Fibroblast of the aortic adventitia (primary cell): ENCODE data around the gene SF3B5. TPM values are rescaled to one million over a fixed set of nuclear protein-coding genes. Genes with fewer than 3 reads are reported as not detected.

Experiments used
- DNase-seq: peaks from one replicate; pipeline ENCODE4 v3.0.0-alpha.2; 2010; ENCODE audit warnings: low read depth
- H3K4me3 ChIP-seq: 2 replicates; pipeline ENCODE4 v1.5.1; 2011; ENCODE audit warnings: low read depth, mild to moderate bottlenecking, control low read depth, low read length, moderate library complexity
- CTCF ChIP-seq: IDR thresholded peaks from 2 replicates; pipeline ENCODE4 v1.5.1; 2011; ENCODE audit warnings: mild to moderate bottlenecking, low read length, control low read depth, inconsistent platforms; ENCODE audit not compliant: insufficient read depth
- total RNA-seq: library from RNA; depleted of rRNA; stranded (reverse); fragments of >200 nt; gene quantifications from 2 replicates; pipeline ENCODE4 v1.2.3, GENCODE V29; 2012; ENCODE audit warnings: low replicate concordance

SF3B5 gene
- total RNA-seq, 1 donor = 115 TPM

- H3K4me3 ChIP-seq = no peak overlapping the region
- no peak for TF ChIP-seq CTCF
- DNase-seq = no peak
Observed at GRCh38 chr6:144077871-144078270, 17.5 kb downstream of the SF3B5 start.

GRCh38 chr6:144075875-144076274 lies 19.5 kb downstream of the SF3B5 start:
- no peak for DNase-seq
- no peak for TF ChIP-seq CTCF
- H3K4me3 ChIP-seq = no peak overlapping the region

GRCh38 chr6:144075187-144075586 lies 20.2 kb downstream of the SF3B5 start:
- no peak for TF ChIP-seq CTCF

GRCh38 chr6:144073024-144073423 lies 22.3 kb downstream of the SF3B5 start:
- TF ChIP-seq CTCF = no peak
- no peak overlapping the region for H3K4me3 ChIP-seq
- no peak for DNase-seq

More at GRCh38 chr6:144075187-144075586, 20.2 kb downstream of the SF3B5 start:
- H3K4me3 ChIP-seq = no peak overlapping the region
- DNase-seq = no peak

- H3K4me3 ChIP-seq = no peak overlapping the region
- no peak for TF ChIP-seq CTCF
- DNase-seq = no peak
Observed at GRCh38 chr6:144069506-144069905, 25.9 kb downstream of the SF3B5 start.

GRCh38 chr6:144068794-144069193 lies 26.6 kb downstream of the SF3B5 start:
- no peak overlapping the region for H3K4me3 ChIP-seq
- DNase-seq = no peak
- no peak for TF ChIP-seq CTCF

- no peak for TF ChIP-seq CTCF
- no peak for DNase-seq
- H3K4me3 ChIP-seq = no peak overlapping the region
Observed at GRCh38 chr6:144066741-144067484, 28.5 kb downstream of the SF3B5 start.
